Thyroid gland (tissue), 4 donors: ENCODE data around the gene CRBN.

Experiments
- CTCF ChIP-seq, 6 experiments: fragments of 200-600 bp in 3 of 6; fragments of 450-650 bp in 3 of 6; sonication (generic) in 3 of 6; IDR thresholded peaks; one replicate each; pipeline ENCODE4 v1.5.1; 2016 to 2019; ENCODE audit warnings: antibody characterized with exemption in 6 of 6, mild to moderate bottlenecking in 2 of 6, inconsistent platforms in 1 of 6, moderate library complexity in 1 of 6
- POLR2A ChIP-seq, 2 donors: fragments of 450-650 bp; IDR thresholded peaks; one replicate each; pipeline ENCODE4 v1.6.1; 2017; ENCODE audit warnings: antibody characterized with exemption in 2 of 2, mild to moderate bottlenecking in 2 of 2, moderate library complexity in 1 of 2

- no peak for TF ChIP-seq POLR2A (IDR thresholded peaks at IDR 0.05)
- no peak for TF ChIP-seq CTCF (IDR thresholded peaks at IDR 0.05)
Observed at GRCh38 chr3:3105246-3105645, 74.2 kb downstream of the CRBN start.
